Left lung (tissue), 10 donors: ENCODE measurements around the gene PI4KA. TPM values are rescaled to one million over a fixed set of nuclear protein-coding genes. Genes with fewer than 3 reads are reported as not detected.

ENCODE experiments used
- ATAC-seq: fragments of 200-7000 bp; cut with Tn5 transposase; one replicate; pipeline ENCODE4 v1.9.1; 2020; ENCODE audit warnings: moderate library complexity
- DNase-seq, 4 donors: peaks; one replicate each; pipeline ENCODE4 v3.0.0-alpha.2; 2013 to 2020
- H3K27ac ChIP-seq, 2 donors: fragments of 200-600 bp; sonication (generic) in 1 of 2; one replicate each; pipeline versions ENCODE4 v1.5.0 to v1.8.0; 2020 to 2021
- H3K27me3 ChIP-seq, 2 donors: fragments of 200-600 bp; sonication (generic) in 1 of 2; one replicate each; pipeline versions ENCODE4 v1.5.0 to v1.8.0; 2020 to 2021
- H3K36me3 ChIP-seq, 2 donors: fragments of 200-600 bp; sonication (generic) in 1 of 2; one replicate each; pipeline versions ENCODE4 v1.5.0 to v1.8.0; 2020 to 2021
- H3K4me1 ChIP-seq, 2 donors: fragments of 200-600 bp; one replicate each; pipeline ENCODE4 v1.8.0; 2021
- H3K4me3 ChIP-seq, 2 donors: fragments of 200-600 bp; sonication (generic) in 1 of 2; one replicate each; pipeline versions ENCODE4 v1.5.0 to v1.8.0; 2020 to 2021; ENCODE audit warnings: mild to moderate bottlenecking in 1 of 2
- H3K9me3 ChIP-seq, 2 donors: fragments of 200-600 bp; sonication (generic) in 1 of 2; one replicate each; pipeline versions ENCODE4 v1.5.0 to v1.8.0; 2020 to 2021
- CTCF ChIP-seq, 2 donors: fragments of 200-600 bp; sonication (generic) in 1 of 2; IDR thresholded peaks; one replicate each; pipeline versions ENCODE4 v1.5.0 to v1.8.0; 2021; ENCODE audit warnings: antibody characterized with exemption in 2 of 2
- intact Hi-C, 2 donors: fragments of 100-400 bp; cut with DNase I; formaldehyde crosslinking; loops; one replicate each; pipeline versions ENCODE4 v1.11.2 to v1.14.2; 2022
- polyA plus RNA-seq, 6 donors: library from polyadenylated mRNA; unstranded; fragments of 120-200 nt; gene quantifications; one replicate each; pipeline ENCODE4 v1.2.1, GENCODE V29; 2013; ENCODE audit not compliant: insufficient read length in 6 of 6
- total RNA-seq, 2 donors: library from RNA; stranded (reverse); fragmentation: NEBNext Ultra II Directional; extraction: Animal tissue kit (Norgen Biotek cat#: 25700); gene quantifications; one replicate each; pipeline ENCODE4 v1.2.1, GENCODE V29; 2021
- donor health status: DM: no; HTN: yes; CAD: no.
- donor health status: DM: no; HTN: no; CAD: no.

The PI4KA gene
- total and polyA plus RNA-seq, 8 donors = 60.5 to 108 (median 70.0) TPM

- intact Hi-C loops = no loop called here
- TF ChIP-seq CTCF (IDR thresholded peaks at IDR 0.05) = no peak
- no peak overlapping the region for H3K4me3 ChIP-seq
- no peak overlapping the region for H3K27ac ChIP-seq
- H3K36me3 ChIP-seq = peaks cover 0 to 99% of the 10 kb centered on the region in 2 donors
- no peaks in the 10 kb centered on the region for H3K9me3 ChIP-seq
- no peak for DNase-seq
- H3K4me1 ChIP-seq = no peaks in the 10 kb centered on the region
- H3K27me3 ChIP-seq = no peaks in the 10 kb centered on the region
- no peak for ATAC-seq
Observed at GRCh38 chr22:20811971-20812660, 46.5 kb downstream of the PI4KA start.

GRCh38 chr22:20811171-20811570, 47.4 kb downstream of the PI4KA start:
- ATAC-seq (no peak), DNase-seq (no peak)
- H3K4me3 ChIP-seq = no peak overlapping the region
- peaks cover 0 to 99% of the 10 kb centered on the region in 2 donors for H3K36me3 ChIP-seq
- no peaks in the 10 kb centered on the region for H3K4me1 ChIP-seq
- H3K9me3 ChIP-seq = no peaks in the 10 kb centered on the region
- no peak overlapping the region for H3K27ac ChIP-seq
- no peak for TF ChIP-seq CTCF (IDR thresholded peaks at IDR 0.05)
- H3K27me3 ChIP-seq = no peaks in the 10 kb centered on the region
- intact Hi-C loops = no loop called here

- H3K4me1 ChIP-seq = no peaks in the 10 kb centered on the region
- H3K27me3 ChIP-seq = no peaks in the 10 kb centered on the region
- H3K9me3 ChIP-seq = no peaks in the 10 kb centered on the region
- DNase-seq = no peak
- H3K4me3 ChIP-seq = no peak overlapping the region
- no peak for TF ChIP-seq CTCF (IDR thresholded peaks at IDR 0.05)
- no peak for ATAC-seq
- peaks cover 0 to 99% of the 10 kb centered on the region in 2 donors for H3K36me3 ChIP-seq
- no peak overlapping the region for H3K27ac ChIP-seq
- intact Hi-C loops = no loop called here
Observed at GRCh38 chr22:20810645-20811044, 48.0 kb downstream of the PI4KA start.

- H3K27ac ChIP-seq = no peak overlapping the region
- intact Hi-C loops = no loop called here
- H3K27me3 ChIP-seq = no peaks in the 10 kb centered on the region
- H3K4me3 ChIP-seq = no peak overlapping the region
- DNase-seq = no peak
- no peaks in the 10 kb centered on the region for H3K4me1 ChIP-seq
- H3K36me3 ChIP-seq = peaks cover 0 to 99% of the 10 kb centered on the region in 2 donors
- no peaks in the 10 kb centered on the region for H3K9me3 ChIP-seq
- no peak for TF ChIP-seq CTCF (IDR thresholded peaks at IDR 0.05)
- no peak for ATAC-seq
Observed at GRCh38 chr22:20809538-20810185, 48.9 kb downstream of the PI4KA start.

GRCh38 chr22:20808844-20809243, 49.8 kb downstream of the PI4KA start:
- no peak for TF ChIP-seq CTCF (IDR thresholded peaks at IDR 0.05)
- ATAC-seq (no peak), DNase-seq (no peak)
- no peaks in the 10 kb centered on the region for H3K4me1 ChIP-seq
- no peak overlapping the region for H3K4me3 ChIP-seq
- intact Hi-C loops = no loop called here
- no peaks in the 10 kb centered on the region for H3K27me3 ChIP-seq
- H3K27ac ChIP-seq = no peak overlapping the region
- H3K36me3 ChIP-seq = peaks cover 0 to 99% of the 10 kb centered on the region in 2 donors
- H3K9me3 ChIP-seq = no peaks in the 10 kb centered on the region
